Activated CD8-positive, alpha-beta memory T cell treated with anti-CD3 and anti-CD28 coated beads, Interleukin-2, amount 50 U/mL, for 1 hour (primary cell): Measurements from ENCODE around the gene PKP1.

Experiments used
- DNase-seq: peaks from one replicate; pipeline ENCODE4 v3.0.0-alpha.2; 2020; ENCODE audit errors: extremely low read depth

The PKP1 gene

GRCh38 chr1:201329801-201330200 lies 46.5 kb downstream of the PKP1 start:
- DNase-seq = no peak

GRCh38 chr1:201330541-201330940 lies 47.2 kb downstream of the PKP1 start:
- no peak for DNase-seq

GRCh38 chr1:201331166-201331565 lies 47.9 kb downstream of the PKP1 start:
- DNase-seq = no peak

GRCh38 chr1:201332021-201332420 lies 48.7 kb downstream of the PKP1 start:
- no peak for DNase-seq

- DNase-seq = no peak
Observed at GRCh38 chr1:201332616-201333335, 49.5 kb downstream of the PKP1 start.

GRCh38 chr1:201334325-201335173 lies 51.2 kb downstream of the PKP1 start:
- DNase-seq = no peak

- no peak for DNase-seq
Observed at GRCh38 chr1:201335174-201335870, 52.0 kb downstream of the PKP1 start.

- no peak for DNase-seq
Observed at GRCh38 chr1:201335901-201336300, 52.6 kb downstream of the PKP1 start.

- no peak for DNase-seq
Observed at GRCh38 chr1:201336711-201337450, 53.6 kb downstream of the PKP1 start.

GRCh38 chr1:201341377-201341776 lies 58.1 kb downstream of the PKP1 start:
- DNase-seq = no peak

GRCh38 chr1:201344206-201345080 lies 61.1 kb downstream of the PKP1 start:
- no peak for DNase-seq

- DNase-seq = no peak
Observed at GRCh38 chr1:201345081-201345355, 61.7 kb downstream of the PKP1 start.

GRCh38 chr1:201346337-201346939 lies 63.1 kb downstream of the PKP1 start:
- DNase-seq = no peak

- no peak for DNase-seq
Observed at GRCh38 chr1:201346987-201347386, 63.7 kb downstream of the PKP1 start.

- DNase-seq = no peak
Observed at GRCh38 chr1:201347498-201348210, 64.3 kb downstream of the PKP1 start.

GRCh38 chr1:201348211-201348566 lies 64.9 kb downstream of the PKP1 start:
- no peak for DNase-seq

GRCh38 chr1:201349092-201349491 lies 65.8 kb downstream of the PKP1 start:
- no peak for DNase-seq

GRCh38 chr1:201350361-201350725 lies 67.0 kb downstream of the PKP1 start:
- DNase-seq = no peak

GRCh38 chr1:201350884-201351283 lies 67.6 kb downstream of the PKP1 start:
- no peak for DNase-seq

- no peak for DNase-seq
Observed at GRCh38 chr1:201351617-201352016, 68.3 kb downstream of the PKP1 start.
